ENCODE measurements around the gene EMC8.

DNA sequence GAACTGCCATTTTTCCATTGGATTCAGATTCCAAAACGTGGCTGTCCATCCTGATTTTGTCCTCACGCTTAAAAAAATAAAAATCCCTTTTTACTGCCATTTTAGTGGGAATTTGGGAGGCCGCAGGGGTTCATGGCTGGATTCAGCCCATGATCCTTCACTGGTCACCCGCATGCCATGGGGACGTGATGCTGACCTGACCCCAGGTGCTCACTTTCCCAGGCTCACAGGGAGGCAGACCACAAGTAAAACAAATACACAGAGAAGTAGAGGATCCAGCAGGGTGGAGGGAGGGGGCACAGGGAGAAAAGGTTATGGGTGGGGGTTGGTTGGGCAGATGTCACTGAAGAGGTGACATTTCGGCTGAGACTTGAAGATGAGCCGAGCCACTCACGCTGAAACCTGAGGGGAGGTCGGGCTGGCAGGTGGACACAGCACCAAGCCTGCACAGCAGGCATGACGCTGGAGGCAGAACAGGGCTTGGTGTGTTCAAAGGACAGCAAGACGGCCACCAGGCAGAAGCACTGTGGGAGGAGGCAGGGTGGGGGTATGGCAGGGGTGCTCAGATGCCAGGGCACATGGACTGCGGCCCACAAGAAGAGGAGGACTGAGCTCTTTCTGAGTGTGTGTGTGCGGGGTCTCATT is 10.9 kb upstream of the EMC8 start:
- TF ChIP-seq, protein P1, sequence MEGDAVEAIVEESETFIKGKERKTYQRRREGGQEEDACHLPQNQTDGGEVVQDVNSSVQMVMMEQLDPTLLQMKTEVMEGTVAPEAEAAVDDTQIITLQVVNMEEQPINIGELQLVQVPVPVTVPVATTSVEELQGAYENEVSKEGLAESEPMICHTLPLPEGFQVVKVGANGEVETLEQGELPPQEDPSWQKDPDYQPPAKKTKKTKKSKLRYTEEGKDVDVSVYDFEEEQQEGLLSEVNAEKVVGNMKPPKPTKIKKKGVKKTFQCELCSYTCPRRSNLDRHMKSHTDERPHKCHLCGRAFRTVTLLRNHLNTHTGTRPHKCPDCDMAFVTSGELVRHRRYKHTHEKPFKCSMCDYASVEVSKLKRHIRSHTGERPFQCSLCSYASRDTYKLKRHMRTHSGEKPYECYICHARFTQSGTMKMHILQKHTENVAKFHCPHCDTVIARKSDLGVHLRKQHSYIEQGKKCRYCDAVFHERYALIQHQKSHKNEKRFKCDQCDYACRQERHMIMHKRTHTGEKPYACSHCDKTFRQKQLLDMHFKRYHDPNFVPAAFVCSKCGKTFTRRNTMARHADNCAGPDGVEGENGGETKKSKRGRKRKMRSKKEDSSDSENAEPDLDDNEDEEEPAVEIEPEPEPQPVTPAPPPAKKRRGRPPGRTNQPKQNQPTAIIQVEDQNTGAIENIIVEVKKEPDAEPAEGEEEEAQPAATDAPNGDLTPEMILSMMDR (IDR thresholded peaks at IDR 0.05) = no peak
- no peak for TF ChIP-seq EZH2 (IDR thresholded peaks at IDR 0.05; ENCODE audit: borderline replicate concordance, insufficient read depth, low read depth, low read length, poor library complexity, severe bottlenecking)
